ENCODE results near the gene TNIK.

The TNIK gene

GRCh38 chr3:171437115-171437756, 23.0 kb downstream of the TNIK start:
- no peak overlapping the region for H3K4me3 ChIP-seq (ENCODE audit: insufficient read length, low read depth)
- H3K27me3 ChIP-seq (ENCODE audit: insufficient read depth, insufficient read length), result no peaks in the 10 kb centered on the region
- H3K36me3 ChIP-seq (ENCODE audit: insufficient read depth, insufficient read length, low read length), result no peaks in the 10 kb centered on the region
- no peak for DNase-seq (ENCODE audit: low read depth, low spot score)
- no peaks in the 10 kb centered on the region for H3K9me3 ChIP-seq (ENCODE audit: insufficient read depth, low read length)
- no peak for TF ChIP-seq YY1 (IDR thresholded peaks at IDR 0.05; ENCODE audit: insufficient read depth, insufficient read length)
- no peak for TF ChIP-seq SUZ12 (IDR thresholded peaks at IDR 0.05; ENCODE audit: extremely low read depth, insufficient read depth, insufficient read length)
- no peaks in the 10 kb centered on the region for H3K4me1 ChIP-seq (ENCODE audit: insufficient read depth, insufficient read length)
- no peak overlapping the region for H3K9ac ChIP-seq (ENCODE audit: insufficient read length, low read depth)

- Histone ChIP-seq H3K4me1 (ENCODE audit: insufficient read depth, insufficient read length) (no peaks in the 10 kb centered on the region), H3K9ac (ENCODE audit: insufficient read length, low read depth) (no peak overlapping the region), H3K4me3 (ENCODE audit: insufficient read length, low read depth) (no peak overlapping the region), H3K36me3 (ENCODE audit: insufficient read depth, insufficient read length, low read length) (no peaks in the 10 kb centered on the region), H3K9me3 (ENCODE audit: insufficient read depth, low read length) (no peaks in the 10 kb centered on the region), H3K27me3 (ENCODE audit: insufficient read depth, insufficient read length) (no peaks in the 10 kb centered on the region)
- DNase-seq (ENCODE audit: low read depth, low spot score), result no peak
- TF ChIP-seq SUZ12 (IDR thresholded peaks at IDR 0.05; ENCODE audit: extremely low read depth, insufficient read depth, insufficient read length) (no peak), YY1 (IDR thresholded peaks at IDR 0.05; ENCODE audit: insufficient read depth, insufficient read length) (no peak), ZNF274 (IDR thresholded peaks at IDR 0.05; ENCODE audit: low read depth, low read length) (no peak)
Measured at GRCh38 chr3:171436380-171436779, 23.8 kb downstream of the TNIK start.

- DNase-seq (ENCODE audit: low read depth, low spot score), result no peak
- H3K4me3 ChIP-seq (ENCODE audit: insufficient read length, low read depth), result no peak overlapping the region
- H3K9ac ChIP-seq (ENCODE audit: insufficient read length, low read depth), result no peak overlapping the region
- no peaks in the 10 kb centered on the region for H3K27me3 ChIP-seq (ENCODE audit: insufficient read depth, insufficient read length)
- H3K4me1 ChIP-seq (ENCODE audit: insufficient read depth, insufficient read length), result no peaks in the 10 kb centered on the region
- TF ChIP-seq YY1 (IDR thresholded peaks at IDR 0.05; ENCODE audit: insufficient read depth, insufficient read length) (no peak), SUZ12 (IDR thresholded peaks at IDR 0.05; ENCODE audit: extremely low read depth, insufficient read depth, insufficient read length) (no peak), ZNF274 (IDR thresholded peaks at IDR 0.05; ENCODE audit: low read depth, low read length) (no peak)
- H3K9me3 ChIP-seq (ENCODE audit: insufficient read depth, low read length), result no peaks in the 10 kb centered on the region
- H3K36me3 ChIP-seq (ENCODE audit: insufficient read depth, insufficient read length, low read length), result no peaks in the 10 kb centered on the region
Measured at GRCh38 chr3:171435757-171436156, 24.4 kb downstream of the TNIK start.

GRCh38 chr3:171435143-171435542, 25.1 kb downstream of the TNIK start:
- Histone ChIP-seq H3K4me1 (ENCODE audit: insufficient read depth, insufficient read length) (no peaks in the 10 kb centered on the region), H3K9me3 (ENCODE audit: insufficient read depth, low read length) (no peaks in the 10 kb centered on the region), H3K4me3 (ENCODE audit: insufficient read length, low read depth) (no peak overlapping the region), H3K36me3 (ENCODE audit: insufficient read depth, insufficient read length, low read length) (no peaks in the 10 kb centered on the region), H3K27me3 (ENCODE audit: insufficient read depth, insufficient read length) (no peaks in the 10 kb centered on the region), H3K9ac (ENCODE audit: insufficient read length, low read depth) (no peak overlapping the region)
- no peak for TF ChIP-seq SUZ12 (IDR thresholded peaks at IDR 0.05; ENCODE audit: extremely low read depth, insufficient read depth, insufficient read length)
- no peak for TF ChIP-seq ZNF274 (IDR thresholded peaks at IDR 0.05; ENCODE audit: low read depth, low read length)
- no peak for TF ChIP-seq YY1 (IDR thresholded peaks at IDR 0.05; ENCODE audit: insufficient read depth, insufficient read length)
- no peak for DNase-seq (ENCODE audit: low read depth, low spot score)

- no peak for DNase-seq (ENCODE audit: low read depth, low spot score)
- no peak for TF ChIP-seq YY1 (IDR thresholded peaks at IDR 0.05; ENCODE audit: insufficient read depth, insufficient read length)
- no peak for TF ChIP-seq ZNF274 (IDR thresholded peaks at IDR 0.05; ENCODE audit: low read depth, low read length)
- no peak for TF ChIP-seq SUZ12 (IDR thresholded peaks at IDR 0.05; ENCODE audit: extremely low read depth, insufficient read depth, insufficient read length)
- H3K9ac ChIP-seq (ENCODE audit: insufficient read length, low read depth), result no peak overlapping the region
- no peaks in the 10 kb centered on the region for H3K27me3 ChIP-seq (ENCODE audit: insufficient read depth, insufficient read length)
- no peaks in the 10 kb centered on the region for H3K9me3 ChIP-seq (ENCODE audit: insufficient read depth, low read length)
- no peaks in the 10 kb centered on the region for H3K4me1 ChIP-seq (ENCODE audit: insufficient read depth, insufficient read length)
- H3K36me3 ChIP-seq (ENCODE audit: insufficient read depth, insufficient read length, low read length), result no peaks in the 10 kb centered on the region
- no peak overlapping the region for H3K4me3 ChIP-seq (ENCODE audit: insufficient read length, low read depth)
Measured at GRCh38 chr3:171432548-171432947, 27.7 kb downstream of the TNIK start.

- Histone ChIP-seq H3K4me3 (ENCODE audit: insufficient read length, low read depth) (no peak overlapping the region), H3K9me3 (ENCODE audit: insufficient read depth, low read length) (no peaks in the 10 kb centered on the region), H3K36me3 (ENCODE audit: insufficient read depth, insufficient read length, low read length) (no peaks in the 10 kb centered on the region), H3K27me3 (ENCODE audit: insufficient read depth, insufficient read length) (no peaks in the 10 kb centered on the region), H3K9ac (ENCODE audit: insufficient read length, low read depth) (no peak overlapping the region), H3K4me1 (ENCODE audit: insufficient read depth, insufficient read length) (no peaks in the 10 kb centered on the region)
- TF ChIP-seq YY1 (IDR thresholded peaks at IDR 0.05; ENCODE audit: insufficient read depth, insufficient read length) (no peak), ZNF274 (IDR thresholded peaks at IDR 0.05; ENCODE audit: low read depth, low read length) (no peak), SUZ12 (IDR thresholded peaks at IDR 0.05; ENCODE audit: extremely low read depth, insufficient read depth, insufficient read length) (no peak)
- DNase-seq (ENCODE audit: low read depth, low spot score), result no peak
Measured at GRCh38 chr3:171431550-171431949, 28.7 kb downstream of the TNIK start.

GRCh38 chr3:171430530-171430929, 29.7 kb downstream of the TNIK start:
- DNase-seq (ENCODE audit: low read depth, low spot score), result no peak
- Histone ChIP-seq H3K27me3 (ENCODE audit: insufficient read depth, insufficient read length) (no peaks in the 10 kb centered on the region), H3K4me1 (ENCODE audit: insufficient read depth, insufficient read length) (no peaks in the 10 kb centered on the region), H3K4me3 (ENCODE audit: insufficient read length, low read depth) (no peak overlapping the region), H3K36me3 (ENCODE audit: insufficient read depth, insufficient read length, low read length) (no peaks in the 10 kb centered on the region), H3K9me3 (ENCODE audit: insufficient read depth, low read length) (no peaks in the 10 kb centered on the region), H3K9ac (ENCODE audit: insufficient read length, low read depth) (no peak overlapping the region)
- no peak for TF ChIP-seq YY1 (IDR thresholded peaks at IDR 0.05; ENCODE audit: insufficient read depth, insufficient read length)
- no peak for TF ChIP-seq SUZ12 (IDR thresholded peaks at IDR 0.05; ENCODE audit: extremely low read depth, insufficient read depth, insufficient read length)
- TF ChIP-seq ZNF274 (IDR thresholded peaks at IDR 0.05; ENCODE audit: low read depth, low read length), result no peak
